Fibroblast of villous mesenchyme (primary cell): ENCODE data around the gene TSPAN3. TPM values are rescaled to one million over a fixed set of nuclear protein-coding genes. Genes with fewer than 3 reads are reported as not detected.

Experiments used
- DNase-seq: peaks from one replicate; pipeline ENCODE4 v3.0.0-alpha.2; 2010; ENCODE audit warnings: low read depth
- H3K4me3 ChIP-seq: 2 replicates; pipeline ENCODE4 v1.5.1; 2011; ENCODE audit warnings: low read depth, mild to moderate bottlenecking, low read length
- total RNA-seq: library from RNA; depleted of rRNA; stranded (reverse); fragments of >200 nt; gene quantifications from 2 replicates; pipeline ENCODE4 v1.2.3, GENCODE V29; 2012
- TF ChIP-seq, protein P1 (sequence below): IDR thresholded peaks from 2 replicates; pipeline ENCODE4 v1.5.1; 2012; ENCODE audit warnings: low read depth, mild to moderate bottlenecking, low read length; ENCODE audit not compliant: insufficient read depth

TSPAN3 gene
- total RNA-seq, 1 donor = 203 TPM

DNA sequence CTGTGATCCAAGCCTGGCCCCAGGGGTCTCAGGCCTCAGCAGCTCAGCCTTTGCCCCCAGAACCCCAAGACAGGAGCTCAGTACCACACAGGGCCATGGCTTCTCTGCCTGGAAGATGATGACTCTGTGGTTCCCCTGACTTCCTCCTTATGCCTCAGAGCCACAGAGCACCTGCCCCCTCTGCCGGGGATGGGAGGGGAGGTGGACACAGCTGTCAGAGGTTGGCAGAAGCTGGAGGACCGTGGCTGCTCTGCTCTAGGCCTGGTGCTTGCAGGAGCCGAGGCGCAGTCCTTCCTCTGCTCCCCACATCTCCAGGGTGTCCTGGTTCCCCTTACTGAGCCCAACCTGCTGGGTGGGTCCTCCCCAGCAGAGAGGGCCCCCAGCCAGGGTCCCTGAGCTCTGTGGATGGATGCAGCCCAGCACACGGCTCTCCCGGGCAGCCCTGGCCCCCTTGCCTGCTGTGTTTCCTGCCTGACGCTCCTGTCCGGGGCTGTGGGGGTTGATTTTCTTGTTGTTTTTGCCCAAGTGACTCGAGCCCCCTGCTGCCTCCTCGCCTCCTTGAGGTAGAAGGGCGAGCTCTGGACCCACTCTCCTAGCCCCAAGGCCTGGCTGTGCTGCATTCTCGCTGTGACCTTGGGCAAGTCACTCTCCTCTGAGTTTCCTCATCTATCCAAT is 39.4 kb downstream of the TSPAN3 start:
- no peak for DNase-seq
- H3K4me3 ChIP-seq = no peak overlapping the region
- TF ChIP-seq, protein P1, sequence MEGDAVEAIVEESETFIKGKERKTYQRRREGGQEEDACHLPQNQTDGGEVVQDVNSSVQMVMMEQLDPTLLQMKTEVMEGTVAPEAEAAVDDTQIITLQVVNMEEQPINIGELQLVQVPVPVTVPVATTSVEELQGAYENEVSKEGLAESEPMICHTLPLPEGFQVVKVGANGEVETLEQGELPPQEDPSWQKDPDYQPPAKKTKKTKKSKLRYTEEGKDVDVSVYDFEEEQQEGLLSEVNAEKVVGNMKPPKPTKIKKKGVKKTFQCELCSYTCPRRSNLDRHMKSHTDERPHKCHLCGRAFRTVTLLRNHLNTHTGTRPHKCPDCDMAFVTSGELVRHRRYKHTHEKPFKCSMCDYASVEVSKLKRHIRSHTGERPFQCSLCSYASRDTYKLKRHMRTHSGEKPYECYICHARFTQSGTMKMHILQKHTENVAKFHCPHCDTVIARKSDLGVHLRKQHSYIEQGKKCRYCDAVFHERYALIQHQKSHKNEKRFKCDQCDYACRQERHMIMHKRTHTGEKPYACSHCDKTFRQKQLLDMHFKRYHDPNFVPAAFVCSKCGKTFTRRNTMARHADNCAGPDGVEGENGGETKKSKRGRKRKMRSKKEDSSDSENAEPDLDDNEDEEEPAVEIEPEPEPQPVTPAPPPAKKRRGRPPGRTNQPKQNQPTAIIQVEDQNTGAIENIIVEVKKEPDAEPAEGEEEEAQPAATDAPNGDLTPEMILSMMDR = no peak

DNA sequence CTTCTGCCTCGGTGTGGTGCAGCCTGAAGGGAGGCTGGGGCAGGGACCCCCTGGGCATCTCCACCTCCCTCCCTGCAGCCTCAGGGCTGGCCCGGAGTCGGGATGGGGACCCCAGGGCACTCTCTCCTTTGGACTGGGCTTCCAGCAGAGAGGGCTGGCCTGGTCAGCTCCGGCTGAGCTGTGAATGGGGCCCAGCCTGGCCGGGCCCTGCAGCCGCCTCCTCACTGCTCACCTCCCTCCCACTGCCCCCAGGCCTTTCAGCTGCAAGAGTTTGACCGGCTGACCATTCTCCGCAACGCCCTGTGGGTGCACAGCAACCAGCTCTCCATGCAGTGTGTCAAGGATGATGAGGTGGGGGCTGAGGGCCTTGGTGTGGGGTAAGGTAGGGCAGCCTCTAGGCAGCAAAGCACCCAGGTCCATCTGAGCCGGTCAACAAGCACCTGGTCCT is 40.0 kb downstream of the TSPAN3 start:
- TF ChIP-seq, protein P1 = no peak
- no peak for DNase-seq
- no peak overlapping the region for H3K4me3 ChIP-seq

DNA sequence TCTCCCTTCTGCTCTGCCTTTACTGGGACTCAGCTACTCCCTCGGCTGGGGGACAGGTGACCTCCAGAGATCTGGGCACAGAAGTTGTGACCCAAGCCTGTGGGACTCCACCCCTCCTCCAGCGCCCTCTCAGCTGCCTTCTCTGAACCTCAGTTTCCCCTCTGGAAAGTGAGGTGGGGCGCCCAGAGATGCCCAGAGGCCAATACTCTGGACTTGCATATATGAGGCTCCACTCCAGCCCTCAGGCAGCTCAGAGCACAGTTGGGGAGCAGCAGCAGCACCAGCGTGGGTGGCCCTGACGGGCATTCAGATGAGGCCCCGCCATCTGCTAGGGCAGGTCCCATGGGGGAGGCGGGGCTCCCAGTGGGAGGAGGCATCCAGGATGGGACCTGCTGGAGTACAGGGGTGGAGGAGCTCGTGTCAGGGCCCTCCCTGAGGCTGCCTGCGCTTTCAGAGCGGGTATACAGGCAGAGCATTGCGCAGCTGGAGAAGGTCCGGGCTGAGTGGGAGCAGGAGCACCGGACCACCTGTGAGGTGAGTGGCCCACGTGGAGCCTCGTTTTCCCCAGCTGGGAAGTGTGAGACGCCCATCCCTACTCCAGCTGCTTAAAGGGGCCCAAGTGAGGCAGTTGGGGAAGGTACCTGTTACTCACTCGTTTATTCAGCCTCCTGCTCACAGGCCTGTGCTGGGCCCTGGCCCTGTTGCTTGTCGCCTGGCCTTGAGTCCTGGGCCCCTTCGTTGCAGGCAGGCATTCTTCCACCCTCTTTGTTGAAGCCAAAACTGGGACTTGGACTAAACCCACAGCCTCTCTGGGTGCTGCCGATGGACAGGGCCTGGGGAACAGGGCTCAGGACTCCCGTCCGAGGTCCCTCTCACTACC is 40.6 kb downstream of the TSPAN3 start:
- no peak overlapping the region for H3K4me3 ChIP-seq
- TF ChIP-seq, protein P1 = no peak
- no peak for DNase-seq

DNA sequence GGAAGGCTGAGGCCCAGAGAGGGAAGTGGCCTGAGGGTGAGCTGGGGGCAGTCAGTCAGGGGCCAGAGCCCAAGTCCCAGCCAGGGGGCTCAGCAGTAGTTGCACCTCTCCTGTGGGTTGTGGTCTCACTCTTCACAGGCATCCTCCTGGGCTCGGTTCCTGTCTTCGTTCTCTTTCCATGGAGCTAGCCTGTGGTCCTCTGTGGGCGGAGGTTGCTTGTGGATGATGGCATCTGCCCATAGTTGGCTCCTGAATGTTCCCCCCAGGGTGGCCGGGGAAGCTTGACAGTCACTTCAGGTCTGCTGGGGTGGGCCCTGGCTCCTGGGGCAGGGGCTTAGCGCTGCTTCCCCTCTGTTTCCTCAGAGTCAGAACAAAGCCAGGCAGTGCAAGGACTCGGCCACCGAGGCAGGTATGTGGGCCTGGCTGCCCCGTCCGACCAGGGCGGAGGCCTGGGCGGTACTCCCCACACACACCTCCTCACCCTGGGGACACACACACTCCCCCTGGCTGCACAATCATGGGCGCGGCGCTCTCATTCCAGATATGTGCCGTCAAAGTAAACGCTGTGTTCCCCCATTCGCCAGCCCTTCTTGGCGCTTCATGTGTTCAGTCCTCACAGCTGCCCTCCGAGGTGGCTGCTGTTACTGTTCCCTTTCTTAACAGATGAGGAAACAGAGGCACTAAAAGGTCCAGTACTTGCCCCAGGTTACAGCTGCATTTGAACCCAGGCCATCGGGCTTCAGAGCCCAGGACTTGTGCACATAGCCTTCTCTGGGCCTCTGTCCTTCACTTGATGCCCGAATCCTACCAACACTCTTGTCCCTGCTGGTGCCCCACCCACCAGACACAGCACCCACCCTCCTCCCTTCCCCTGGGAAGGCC is 41.5 kb downstream of the TSPAN3 start:
- no peak overlapping the region for H3K4me3 ChIP-seq
- no peak for DNase-seq
- TF ChIP-seq, protein P1 = no peak

DNA sequence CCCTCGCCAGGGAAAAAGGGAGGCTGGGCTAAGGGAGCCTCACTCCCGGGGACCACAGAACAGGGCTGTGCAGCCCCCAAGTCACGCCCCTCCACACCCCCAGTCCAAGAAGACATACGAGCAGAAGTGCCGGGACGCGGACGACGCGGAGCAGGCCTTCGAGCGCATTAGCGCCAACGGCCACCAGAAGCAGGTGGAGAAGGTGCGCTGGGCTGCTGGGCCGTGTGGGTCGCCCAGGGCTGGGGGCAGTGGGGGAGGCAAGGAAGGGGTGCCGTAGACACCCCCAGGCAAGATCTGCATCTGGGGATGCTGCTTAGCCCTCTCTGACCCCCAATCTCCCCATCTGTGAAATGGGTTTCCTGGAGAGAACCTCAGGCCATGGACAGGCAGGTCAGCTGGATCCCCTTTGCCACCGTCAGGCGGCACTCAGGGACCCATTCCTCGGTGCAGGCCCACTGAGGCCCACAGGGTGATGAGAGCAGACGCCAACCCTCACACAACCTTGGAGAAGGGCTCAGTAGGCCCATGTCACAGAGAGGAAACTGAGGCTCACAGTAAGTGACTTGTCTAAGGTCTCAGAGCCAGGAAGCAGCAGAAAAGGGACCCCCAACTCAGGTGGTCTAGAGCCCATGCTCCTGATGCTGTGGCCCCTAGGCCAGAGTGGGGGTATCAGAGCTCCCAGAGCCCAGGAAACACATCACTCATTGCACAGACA is 42.3 kb downstream of the TSPAN3 start:
- TF ChIP-seq, protein P1 = no peak
- peak overlapping the region; percentile 23 for H3K4me3 ChIP-seq
- DNase-seq = no peak
